Left lung (tissue), 14 donors: ENCODE results near the gene FADS3. TPM values are rescaled to one million over a fixed set of nuclear protein-coding genes. Genes with fewer than 3 reads are reported as not detected.

Source experiments
- ATAC-seq: fragments of 200-7000 bp; cut with Tn5 transposase; one replicate; pipeline ENCODE4 v1.9.1; 2020; ENCODE audit warnings: moderate library complexity
- DNase-seq, 4 donors: peaks; one replicate each; pipeline ENCODE4 v3.0.0-alpha.2; 2013 to 2020
- H3K27ac ChIP-seq, 2 donors: fragments of 200-600 bp; sonication (generic) in 1 of 2; one replicate each; pipeline versions ENCODE4 v1.5.0 to v1.8.0; 2020 to 2021
- H3K27me3 ChIP-seq, 2 donors: fragments of 200-600 bp; sonication (generic) in 1 of 2; one replicate each; pipeline versions ENCODE4 v1.5.0 to v1.8.0; 2020 to 2021
- H3K36me3 ChIP-seq, 2 donors: fragments of 200-600 bp; sonication (generic) in 1 of 2; one replicate each; pipeline versions ENCODE4 v1.5.0 to v1.8.0; 2020 to 2021
- H3K4me1 ChIP-seq, 2 donors: fragments of 200-600 bp; one replicate each; pipeline ENCODE4 v1.8.0; 2021
- H3K4me3 ChIP-seq, 2 donors: fragments of 200-600 bp; sonication (generic) in 1 of 2; one replicate each; pipeline versions ENCODE4 v1.5.0 to v1.8.0; 2020 to 2021; ENCODE audit warnings: mild to moderate bottlenecking in 1 of 2
- H3K9me3 ChIP-seq, 2 donors: fragments of 200-600 bp; sonication (generic) in 1 of 2; one replicate each; pipeline versions ENCODE4 v1.5.0 to v1.8.0; 2020 to 2021
- CTCF ChIP-seq, 2 donors: fragments of 200-600 bp; sonication (generic) in 1 of 2; IDR thresholded peaks; one replicate each; pipeline versions ENCODE4 v1.5.0 to v1.8.0; 2021; ENCODE audit warnings: antibody characterized with exemption in 2 of 2
- intact Hi-C, 2 donors: fragments of 100-400 bp; cut with DNase I; formaldehyde crosslinking; loops; one replicate each; pipeline versions ENCODE4 v1.11.2 to v1.14.2; 2022
- long read RNA-seq, 12 donors: library from polyadenylated mRNA in 2 of 12; unstranded in 2 of 12; transcript quantifications; one replicate each; pipeline ENCODE4 v2.0.0 and lab custom pipeline, GENCODE V29; 2019 to 2026
- polyA plus RNA-seq, 6 donors: library from polyadenylated mRNA; unstranded; fragments of 120-200 nt; gene quantifications; one replicate each; pipeline ENCODE4 v1.2.1, GENCODE V29; 2013; ENCODE audit not compliant: insufficient read length in 6 of 6
- total RNA-seq, 2 donors: library from RNA; stranded (reverse); fragmentation: NEBNext Ultra II Directional; extraction: Animal tissue kit (Norgen Biotek cat#: 25700); gene quantifications; one replicate each; pipeline ENCODE4 v1.2.1, GENCODE V29; 2021
- donor health status: DM: no; HTN: yes; CAD: no.
- donor health status: DM: no; HTN: no; CAD: no.

Gene FADS3
- total RNA-seq (10 to 100 TPM; 64.1 to 71.4 TPM), polyA plus RNA-seq (10 to 100 TPM in 5 of 6 donors, 1 to 10 TPM in 1; 8.3 to 14.0 (median 11.3) TPM)
- long read RNA-seq, donor 1, partial matches to known transcripts = 0 of 4 reads
- long read RNA-seq, donor 1, other reads (novel, unspliced or antisense) = 0 of 4 reads
- long read RNA-seq, donor 2, partial matches to known transcripts = 0 of 3 reads
- long read RNA-seq, donor 2, other reads (novel, unspliced or antisense) = 0 of 3 reads
- long read RNA-seq, donor 3, partial matches to known transcripts = 0 of 5 reads
- long read RNA-seq, donor 3, other reads (novel, unspliced or antisense) = 0 of 5 reads
- long read RNA-seq, donor 4, transcript FADS3-201 (12 exons, 1,779 nt) = major isoform, 10 of 14 reads
- long read RNA-seq, donor 4, partial matches to known transcripts = 3 of 14 reads
- long read RNA-seq, donor 4, other reads (novel, unspliced or antisense) = 1 of 14 reads
- long read RNA-seq, donor 5, partial matches to known transcripts = 0 of 1 reads
- long read RNA-seq, donor 5, other reads (novel, unspliced or antisense) = 0 of 1 reads
- long read RNA-seq, donor 6, partial matches to known transcripts = 0 of 1 reads
- long read RNA-seq, donor 6, other reads (novel, unspliced or antisense) = 0 of 1 reads
- long read RNA-seq, donor 7, transcript FADS3-201 (12 exons, 1,779 nt) = major isoform, 5 of 5 reads
- long read RNA-seq, donor 7, partial matches to known transcripts = 0 of 5 reads
- long read RNA-seq, donor 7, other reads (novel, unspliced or antisense) = 0 of 5 reads
- long read RNA-seq, donor 8, partial matches to known transcripts = 0 of 4 reads
- long read RNA-seq, donor 8, other reads (novel, unspliced or antisense) = 0 of 4 reads
- long read RNA-seq, donor 9 = 0 reads
- long read RNA-seq, donor 10, transcript FADS3-201 (12 exons, 1,779 nt) = major isoform, 19 of 25 reads
- long read RNA-seq, donor 10, partial matches to known transcripts = 1 of 25 reads
- long read RNA-seq, donor 10, other reads (novel, unspliced or antisense) = 5 of 25 reads
- long read RNA-seq, donor 11, transcript FADS3-202 (6 exons, 1,452 nt) = major isoform, 6 of 10 reads
- long read RNA-seq, donor 11, partial matches to known transcripts = 0 of 10 reads
- long read RNA-seq, donor 11, other reads (novel, unspliced or antisense) = 0 of 10 reads
- long read RNA-seq, donor 12, partial matches to known transcripts = 0 of 2 reads
- long read RNA-seq, donor 12, other reads (novel, unspliced or antisense) = 0 of 2 reads

GRCh38 chr11:61891331-61892084 is at the start of gene FADS3:
Gene FADS3 (minus strand): TSS chr11:61891545. CDS start chr11:61891381, 164 bp downstream.
- no peaks in the 10 kb centered on the region for H3K36me3 ChIP-seq
- TF ChIP-seq CTCF (IDR thresholded peaks at IDR 0.05) = no peak
- peak within 1 kb of the TSS; percentile 75 to 78 for H3K27ac ChIP-seq
- DNase-seq = peak; percentile 37 to 95 (median 82)
- intact Hi-C loops = no loop called here
- peak; percentile 95 for ATAC-seq
- peaks cover 6 to 39% of the 10 kb centered on the region in 2 donors for H3K4me1 ChIP-seq
- H3K9me3 ChIP-seq = no peaks in the 10 kb centered on the region
- H3K27me3 ChIP-seq = peaks cover 0 to 22% of the 10 kb centered on the region in 2 donors
- peak within 1 kb of the TSS; percentile 74 to 79 for H3K4me3 ChIP-seq

GRCh38 chr11:61940466-61940865 is 49.1 kb upstream of the FADS3 start:
- TF ChIP-seq CTCF (IDR thresholded peaks at IDR 0.05) = no peak
- Histone ChIP-seq H3K27ac (no peak overlapping the region), H3K27me3 (no peaks in the 10 kb centered on the region), H3K9me3 (peaks cover 0 to 13% of the 10 kb centered on the region in 2 donors), H3K36me3 (no peaks in the 10 kb centered on the region), H3K4me3 (no peak overlapping the region), H3K4me1 (no peaks in the 10 kb centered on the region)
- no peak for ATAC-seq
- DNase-seq = peak in 1 of 4 donors; percentile 10
- intact Hi-C loops = no loop called here

- intact Hi-C loops = no loop called here
- no peaks in the 10 kb centered on the region for H3K27me3 ChIP-seq
- no peak overlapping the region for H3K27ac ChIP-seq
- H3K9me3 ChIP-seq = peaks cover 0 to 13% of the 10 kb centered on the region in 2 donors
- no peak for DNase-seq
- no peak overlapping the region for H3K4me3 ChIP-seq
- ATAC-seq = no peak
- no peaks in the 10 kb centered on the region for H3K4me1 ChIP-seq
- TF ChIP-seq CTCF (IDR thresholded peaks at IDR 0.05) = no peak
- no peaks in the 10 kb centered on the region for H3K36me3 ChIP-seq
These were observed 44.5 kb upstream of the FADS3 start for GRCh38 chr11:61935861-61936260.

GRCh38 chr11:61930933-61931332 is 39.6 kb upstream of the FADS3 start:
- no peak for ATAC-seq
- Histone ChIP-seq H3K27me3 (no peaks in the 10 kb centered on the region), H3K4me3 (no peak overlapping the region), H3K27ac (no peak overlapping the region), H3K36me3 (no peaks in the 10 kb centered on the region), H3K9me3 (peaks cover 0 to under 1% of the 10 kb centered on the region in 2 donors), H3K4me1 (no peaks in the 10 kb centered on the region)
- TF ChIP-seq CTCF (IDR thresholded peaks at IDR 0.05) = no peak
- intact Hi-C loops = no loop called here
- no peak for DNase-seq
